Stimulated activated CD8-positive, alpha-beta memory T cell treated with anti-CD3 and anti-CD28 coated beads, Interleukin-4, amount 100 ng/mL, for 4 hours (primary cell): ENCODE measurements around the gene ASTN2.

Source experiments
- DNase-seq, 2 donors: peaks; one replicate each; pipeline ENCODE4 v3.0.0-alpha.2; 2020; ENCODE audit warnings: low read depth in 2 of 2, low spot score in 1 of 2

ASTN2 gene

GRCh38 chr9:117414220-117414905 lies 494 bp downstream of the ASTN2 start:
- DNase-seq = no peak

- no peak for DNase-seq
Measured at GRCh38 chr9:117413346-117414219, 1.3 kb downstream of the ASTN2 start.

GRCh38 chr9:117412841-117413240 lies 2.0 kb downstream of the ASTN2 start:
- no peak for DNase-seq

- no peak for DNase-seq
Measured at GRCh38 chr9:117412006-117412715, 2.7 kb downstream of the ASTN2 start.

- no peak for DNase-seq
Measured at GRCh38 chr9:117411547-117411946, 3.3 kb downstream of the ASTN2 start.

GRCh38 chr9:117409321-117409720 lies 5.5 kb downstream of the ASTN2 start:
- DNase-seq = no peak

- DNase-seq = no peak
Measured at GRCh38 chr9:117407436-117408022, 7.3 kb downstream of the ASTN2 start.

GRCh38 chr9:117405950-117406705 lies 8.7 kb downstream of the ASTN2 start:
- DNase-seq = no peak

- DNase-seq = no peak
Measured at GRCh38 chr9:117403848-117404247, 11.0 kb downstream of the ASTN2 start.

GRCh38 chr9:117403403-117403811 lies 11.4 kb downstream of the ASTN2 start:
- no peak for DNase-seq

- DNase-seq = no peak
Measured at GRCh38 chr9:117400171-117400570, 14.7 kb downstream of the ASTN2 start.

- no peak for DNase-seq
Measured at GRCh38 chr9:117395151-117395650, 19.7 kb downstream of the ASTN2 start.

- no peak for DNase-seq
Measured at GRCh38 chr9:117394655-117395054, 20.2 kb downstream of the ASTN2 start.

GRCh38 chr9:117392992-117393391 lies 21.9 kb downstream of the ASTN2 start:
- no peak for DNase-seq

- DNase-seq = no peak
Measured at GRCh38 chr9:117387422-117387821, 27.4 kb downstream of the ASTN2 start.

GRCh38 chr9:117379341-117379740 lies 35.5 kb downstream of the ASTN2 start:
- DNase-seq = no peak

GRCh38 chr9:117377046-117377445 lies 37.8 kb downstream of the ASTN2 start:
- DNase-seq = no peak

- DNase-seq = no peak
Measured at GRCh38 chr9:117375956-117376355, 38.9 kb downstream of the ASTN2 start.

GRCh38 chr9:117374076-117374725 lies 40.7 kb downstream of the ASTN2 start:
- DNase-seq = no peak

GRCh38 chr9:117368684-117369230 lies 46.1 kb downstream of the ASTN2 start:
- no peak for DNase-seq
